LNCAP (cell line): Measurements from ENCODE around the gene TMEM218.

Experiments used
- CTCF ChIP-seq: fragments of 450-650 bp; IDR thresholded peaks from 2 replicates; pipeline ENCODE4 v1.5.1; 2017; ENCODE audit warnings: mild to moderate bottlenecking

Gene TMEM218

GRCh38 chr11:125088123-125088522, 23.3 kb downstream of the TMEM218 start:
- no peak for TF ChIP-seq CTCF

GRCh38 chr11:125086633-125087296, 24.7 kb downstream of the TMEM218 start:
- TF ChIP-seq CTCF: no peak

GRCh38 chr11:125085301-125086081, 25.9 kb downstream of the TMEM218 start:
- no peak for TF ChIP-seq CTCF

- no peak for TF ChIP-seq CTCF
Measured at GRCh38 chr11:125084761-125085231, 26.6 kb downstream of the TMEM218 start.

- no peak for TF ChIP-seq CTCF
Measured at GRCh38 chr11:125084057-125084416, 27.4 kb downstream of the TMEM218 start.

- TF ChIP-seq CTCF: no peak
Measured at GRCh38 chr11:125083312-125084056, 27.9 kb downstream of the TMEM218 start.

- TF ChIP-seq CTCF: no peak
Measured at GRCh38 chr11:125082611-125083311, 28.7 kb downstream of the TMEM218 start.
